ENCODE data around the gene WNT11. TPM values are rescaled to one million over a fixed set of nuclear protein-coding genes. Genes with fewer than 3 reads are reported as not detected.

The WNT11 gene
- total RNA-seq, 6 experiments from 2014 or later = 2.8 to 13.1 (median 5.5) TPM

- Histone ChIP-seq H3K4me1 (peaks cover 0 to 6% (median 0%) of the 10 kb centered on the region in 4 donors), H3K36me3 (no peaks in the 10 kb centered on the region), H3K27me3 (no peaks in the 10 kb centered on the region), H3K4me3 (peak overlapping the region; percentile 58 to 64 (median 63)), H3K27ac (peak overlapping the region; percentile 50 to 78 (median 59)), H3K9me3 (no peaks in the 10 kb centered on the region)
- TF ChIP-seq, protein P1, sequence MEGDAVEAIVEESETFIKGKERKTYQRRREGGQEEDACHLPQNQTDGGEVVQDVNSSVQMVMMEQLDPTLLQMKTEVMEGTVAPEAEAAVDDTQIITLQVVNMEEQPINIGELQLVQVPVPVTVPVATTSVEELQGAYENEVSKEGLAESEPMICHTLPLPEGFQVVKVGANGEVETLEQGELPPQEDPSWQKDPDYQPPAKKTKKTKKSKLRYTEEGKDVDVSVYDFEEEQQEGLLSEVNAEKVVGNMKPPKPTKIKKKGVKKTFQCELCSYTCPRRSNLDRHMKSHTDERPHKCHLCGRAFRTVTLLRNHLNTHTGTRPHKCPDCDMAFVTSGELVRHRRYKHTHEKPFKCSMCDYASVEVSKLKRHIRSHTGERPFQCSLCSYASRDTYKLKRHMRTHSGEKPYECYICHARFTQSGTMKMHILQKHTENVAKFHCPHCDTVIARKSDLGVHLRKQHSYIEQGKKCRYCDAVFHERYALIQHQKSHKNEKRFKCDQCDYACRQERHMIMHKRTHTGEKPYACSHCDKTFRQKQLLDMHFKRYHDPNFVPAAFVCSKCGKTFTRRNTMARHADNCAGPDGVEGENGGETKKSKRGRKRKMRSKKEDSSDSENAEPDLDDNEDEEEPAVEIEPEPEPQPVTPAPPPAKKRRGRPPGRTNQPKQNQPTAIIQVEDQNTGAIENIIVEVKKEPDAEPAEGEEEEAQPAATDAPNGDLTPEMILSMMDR (IDR thresholded peaks at IDR 0.05) = no peak
- TF ChIP-seq POLR2A (IDR thresholded peaks at IDR 0.05) = no peak
- ATAC-seq (peak in 3 of 4 donors; percentile 14 to 37 (median 26)), DNase-seq (peak; percentile 52 to 60 (median 56))
- 42% methylated on average over 3 of the region's 38 CpGs for WGBS (ENCODE audit: insufficient coverage, low coverage, low lambda C conversion rate, missing lambda C conversion rate)
- intact Hi-C loops (cut with DNase I) = no loop called here
Measured at GRCh38 chr11:76234416-76235232, 28.3 kb upstream of the WNT11 start.

- no peaks in the 10 kb centered on the region for H3K36me3 ChIP-seq
- intact Hi-C loops (cut with DNase I) = no loop called here
- H3K9me3 ChIP-seq = no peaks in the 10 kb centered on the region
- H3K4me3 ChIP-seq = no peak overlapping the region
- TF ChIP-seq POLR2A (IDR thresholded peaks at IDR 0.05) = no peak
- TF ChIP-seq, protein P1 (IDR thresholded peaks at IDR 0.05) = no peak
- 76% methylated on average over 2 of the region's 8 CpGs for WGBS (ENCODE audit: insufficient coverage, low coverage, low lambda C conversion rate, missing lambda C conversion rate)
- no peak overlapping the region for H3K27ac ChIP-seq
- DNase-seq = no peak
- no peak for ATAC-seq
- H3K27me3 ChIP-seq = no peaks in the 10 kb centered on the region
- peaks cover 0 to 12% (median 0%) of the 10 kb centered on the region in 4 donors for H3K4me1 ChIP-seq
Measured at GRCh38 chr11:76234021-76234415, 27.7 kb upstream of the WNT11 start.

GRCh38 chr11:76233196-76233921 lies 27.1 kb upstream of the WNT11 start:
- Histone ChIP-seq H3K4me1 (peaks cover 0 to 18% (median 0%) of the 10 kb centered on the region in 4 donors), H3K4me3 (no peak overlapping the region), H3K9me3 (no peaks in the 10 kb centered on the region), H3K27me3 (no peaks in the 10 kb centered on the region), H3K27ac (no peak overlapping the region), H3K36me3 (no peaks in the 10 kb centered on the region)
- no peak for DNase-seq
- intact Hi-C loops (cut with DNase I) = no loop called here
- TF ChIP-seq POLR2A (IDR thresholded peaks at IDR 0.05) = no peak
- TF ChIP-seq, protein P1 (IDR thresholded peaks at IDR 0.05) = no peak
- no peak for ATAC-seq
- 92% methylated on average over 9 of the region's 9 CpGs for WGBS (ENCODE audit: insufficient coverage, low coverage, low lambda C conversion rate, missing lambda C conversion rate)

DNA sequence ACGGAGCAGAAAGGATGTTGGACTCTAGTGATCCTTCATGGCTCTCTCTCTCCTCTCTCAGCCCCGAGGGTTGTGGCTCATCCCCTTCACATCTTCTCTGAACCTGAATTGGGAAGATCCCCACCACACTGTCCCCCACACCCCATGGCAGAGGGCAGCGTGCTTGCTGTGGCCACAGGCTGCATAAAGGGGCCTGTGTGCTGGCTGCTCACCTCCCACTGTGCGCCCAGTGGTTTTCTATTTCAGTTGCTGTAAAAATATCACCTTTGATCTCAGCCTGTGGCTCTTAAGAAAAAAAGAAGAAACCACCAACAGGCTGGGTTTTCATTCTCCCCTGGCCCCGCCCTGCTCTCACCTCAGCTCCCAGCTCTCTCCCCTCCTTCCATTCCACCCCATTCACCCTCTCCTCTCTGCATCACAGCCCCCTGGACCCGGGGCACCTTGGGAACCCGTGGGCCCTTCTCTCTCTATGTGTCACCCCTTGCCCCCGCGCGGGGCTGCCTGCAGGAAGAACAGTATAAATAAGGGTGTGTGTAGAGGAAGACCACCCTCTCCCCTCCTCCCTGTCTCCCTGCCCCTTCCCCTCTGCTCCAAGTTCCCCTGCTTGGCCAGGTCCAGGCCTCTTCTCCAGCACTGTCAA lies 25.8 kb upstream of the WNT11 start:
- H3K36me3 ChIP-seq = no peaks in the 10 kb centered on the region
- H3K27ac ChIP-seq = no peak overlapping the region
- H3K27me3 ChIP-seq = no peaks in the 10 kb centered on the region
- WGBS (ENCODE audit: insufficient coverage, low coverage, low lambda C conversion rate, missing lambda C conversion rate) = 64% methylated on average over 5 of the region's 10 CpGs
- TF ChIP-seq POLR2A (IDR thresholded peaks at IDR 0.05) = no peak
- TF ChIP-seq, protein P1 (IDR thresholded peaks at IDR 0.05) = no peak
- peaks cover 0 to 29% (median 4%) of the 10 kb centered on the region in 4 donors for H3K4me1 ChIP-seq
- DNase-seq (no peak), ATAC-seq (no peak)
- no peaks in the 10 kb centered on the region for H3K9me3 ChIP-seq
- intact Hi-C loops (cut with DNase I) = no loop called here
- no peak overlapping the region for H3K4me3 ChIP-seq
